Chondrocyte (in vitro differentiated cells): Measurements from ENCODE around the gene RBM20. TPM values are rescaled to one million over a fixed set of nuclear protein-coding genes. Genes with fewer than 3 reads are reported as not detected.
"Not testable (repeated sequence)": the region's sequence is repeated elsewhere in the genome, so short reads cannot be mapped to it uniquely, and the experiment has no call there.

ENCODE experiments used
- DNase-seq: peaks from one replicate; pipeline ENCODE4 v3.0.0; 2021; ENCODE audit warnings: mixed read lengths, low spot score
- H3K27ac Mint-ChIP-seq: one replicate; pipeline ENCODE4 v1.8.0; 2021; ENCODE audit warnings: mild to moderate bottlenecking, moderate library complexity, mixed read lengths; ENCODE audit not compliant: unreplicated experiment
- H3K27me3 Mint-ChIP-seq: 2 replicates; pipeline ENCODE4 v1.8.0; 2021; ENCODE audit warnings: low read depth, mixed read lengths
- H3K36me3 Mint-ChIP-seq: 2 replicates; pipeline ENCODE4 v1.8.0; 2021; ENCODE audit warnings: low read depth, mixed read lengths
- H3K4me1 Mint-ChIP-seq: 2 replicates; pipeline ENCODE4 v1.8.0; 2021; ENCODE audit warnings: low read depth, mild to moderate bottlenecking, mixed read lengths
- H3K4me3 Mint-ChIP-seq: one replicate; pipeline ENCODE4 v1.8.0; 2021; ENCODE audit warnings: mild to moderate bottlenecking, moderate library complexity, mixed read lengths; ENCODE audit not compliant: unreplicated experiment
- H3K9me3 Mint-ChIP-seq: 2 replicates; pipeline ENCODE4 v1.8.0; 2021; ENCODE audit warnings: low read depth, mixed read lengths
- total RNA-seq: library from RNA; stranded (reverse); gene quantifications from 3 replicates; pipeline ENCODE4 v1.2.1, GENCODE V29; 2021
- TF ChIP-seq, protein P1 (sequence below): fragments of 200-600 bp; sonication (generic); IDR thresholded peaks from 2 replicates; pipeline ENCODE4 v1.5.0; 2021; ENCODE audit warnings: antibody characterized with exemption, mild to moderate bottlenecking, moderate library complexity

Gene RBM20
- total RNA-seq, 1 donor from 2014 or later = 3.6 TPM

DNA sequence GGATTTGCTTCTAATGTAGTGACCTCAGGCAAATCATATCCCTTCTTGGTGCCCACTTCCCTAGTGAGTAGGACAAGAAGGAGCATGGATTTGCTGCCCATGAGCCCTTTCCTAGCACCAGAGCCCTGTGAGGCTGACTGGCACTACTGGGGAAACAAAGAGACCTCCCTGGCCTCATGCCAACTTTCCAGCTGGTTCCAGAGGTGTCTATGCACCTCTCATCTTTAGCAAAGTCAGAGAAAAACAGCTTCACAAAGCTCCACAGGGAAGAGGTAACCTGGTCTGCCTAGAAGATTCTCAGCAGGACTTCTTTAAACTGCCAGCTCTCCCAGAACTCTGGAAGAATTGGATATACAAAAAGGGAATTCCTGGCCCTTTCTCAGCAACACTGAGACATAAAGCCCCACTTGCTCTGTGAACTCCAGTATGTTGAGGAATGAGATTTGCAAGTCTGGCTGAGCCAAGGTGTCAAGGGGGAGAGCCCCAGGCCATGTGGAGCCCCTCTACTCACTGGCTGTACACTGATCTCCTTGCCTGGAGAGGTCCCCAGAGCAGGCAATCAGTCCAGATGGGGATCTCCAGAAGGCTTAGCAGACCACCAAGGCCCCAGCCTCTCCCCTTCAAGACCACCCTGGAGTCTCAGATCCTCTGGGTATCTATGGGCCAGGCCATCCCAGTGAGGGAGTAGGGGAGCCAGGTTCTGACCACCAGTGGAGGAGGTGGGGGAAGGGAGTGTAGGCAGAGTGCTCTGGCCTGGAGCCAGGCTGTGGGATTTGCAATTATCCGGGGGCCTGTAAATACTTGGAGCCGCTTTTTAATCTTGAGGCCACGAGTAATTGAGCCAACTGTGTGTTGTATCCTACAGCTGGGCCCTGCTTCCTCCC is 24.4 kb upstream of the RBM20 start:
- Mint-ChIP-seq H3K4me1 (peaks cover 8% of the 10 kb centered on the region), H3K9me3 (peaks cover 2% of the 10 kb centered on the region), H3K27ac (no peak overlapping the region), H3K36me3 (no peaks in the 10 kb centered on the region), H3K4me3 (no peak overlapping the region), H3K27me3 (peaks cover 4% of the 10 kb centered on the region)
- no peak for DNase-seq
- TF ChIP-seq, protein P1, sequence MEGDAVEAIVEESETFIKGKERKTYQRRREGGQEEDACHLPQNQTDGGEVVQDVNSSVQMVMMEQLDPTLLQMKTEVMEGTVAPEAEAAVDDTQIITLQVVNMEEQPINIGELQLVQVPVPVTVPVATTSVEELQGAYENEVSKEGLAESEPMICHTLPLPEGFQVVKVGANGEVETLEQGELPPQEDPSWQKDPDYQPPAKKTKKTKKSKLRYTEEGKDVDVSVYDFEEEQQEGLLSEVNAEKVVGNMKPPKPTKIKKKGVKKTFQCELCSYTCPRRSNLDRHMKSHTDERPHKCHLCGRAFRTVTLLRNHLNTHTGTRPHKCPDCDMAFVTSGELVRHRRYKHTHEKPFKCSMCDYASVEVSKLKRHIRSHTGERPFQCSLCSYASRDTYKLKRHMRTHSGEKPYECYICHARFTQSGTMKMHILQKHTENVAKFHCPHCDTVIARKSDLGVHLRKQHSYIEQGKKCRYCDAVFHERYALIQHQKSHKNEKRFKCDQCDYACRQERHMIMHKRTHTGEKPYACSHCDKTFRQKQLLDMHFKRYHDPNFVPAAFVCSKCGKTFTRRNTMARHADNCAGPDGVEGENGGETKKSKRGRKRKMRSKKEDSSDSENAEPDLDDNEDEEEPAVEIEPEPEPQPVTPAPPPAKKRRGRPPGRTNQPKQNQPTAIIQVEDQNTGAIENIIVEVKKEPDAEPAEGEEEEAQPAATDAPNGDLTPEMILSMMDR = no peak

DNA sequence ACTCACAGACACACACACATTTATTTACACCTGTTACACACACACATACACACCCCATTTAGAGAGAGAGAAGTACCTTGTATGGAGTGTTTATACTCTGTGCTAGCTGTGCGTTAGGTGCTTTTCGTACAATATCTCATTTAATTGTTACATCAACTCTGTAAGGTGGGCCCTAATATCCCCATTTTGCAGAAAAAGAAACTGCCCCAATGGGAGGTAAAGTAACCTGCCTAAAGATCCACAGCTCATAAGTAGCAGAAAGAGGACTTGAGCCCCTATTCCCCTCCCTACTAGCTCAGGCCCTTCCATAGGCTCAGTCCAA is 23.8 kb upstream of the RBM20 start:
- H3K4me3 Mint-ChIP-seq = no peak overlapping the region
- no peaks in the 10 kb centered on the region for H3K36me3 Mint-ChIP-seq
- H3K27ac Mint-ChIP-seq = no peak overlapping the region

DNA sequence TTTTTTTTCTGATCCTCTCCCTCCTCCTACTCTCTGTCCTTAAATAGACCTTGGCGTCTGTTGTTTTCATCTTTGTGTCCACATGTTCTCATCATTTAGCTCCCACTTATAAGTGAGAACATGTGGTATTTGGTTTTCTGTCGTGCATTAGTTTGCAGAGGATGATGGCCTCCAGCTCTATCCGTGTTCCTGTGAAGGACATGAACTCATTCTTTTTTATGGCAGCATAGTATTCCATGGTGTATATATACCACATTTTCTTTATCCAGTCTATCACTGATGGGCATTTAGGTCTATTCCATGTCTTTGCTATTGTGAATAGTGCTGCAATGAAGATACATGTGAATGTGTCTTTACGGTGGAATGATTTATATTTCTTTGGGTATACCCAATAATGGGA is 20.8 kb upstream of the RBM20 start:
- H3K4me1 Mint-ChIP-seq, H3K4me3 Mint-ChIP-seq, H3K9me3 Mint-ChIP-seq, H3K36me3 Mint-ChIP-seq, H3K27me3 Mint-ChIP-seq, H3K27ac Mint-ChIP-seq, DNase-seq: not testable (repeated sequence)

More for the DNA sequence above, 23.8 kb upstream of the RBM20 start:
- no peak for DNase-seq
- TF ChIP-seq, protein P1 = no peak
- Mint-ChIP-seq H3K27me3 (peaks cover 6% of the 10 kb centered on the region), H3K4me1 (peaks cover 2% of the 10 kb centered on the region), H3K9me3 (peaks cover 2% of the 10 kb centered on the region)

DNA sequence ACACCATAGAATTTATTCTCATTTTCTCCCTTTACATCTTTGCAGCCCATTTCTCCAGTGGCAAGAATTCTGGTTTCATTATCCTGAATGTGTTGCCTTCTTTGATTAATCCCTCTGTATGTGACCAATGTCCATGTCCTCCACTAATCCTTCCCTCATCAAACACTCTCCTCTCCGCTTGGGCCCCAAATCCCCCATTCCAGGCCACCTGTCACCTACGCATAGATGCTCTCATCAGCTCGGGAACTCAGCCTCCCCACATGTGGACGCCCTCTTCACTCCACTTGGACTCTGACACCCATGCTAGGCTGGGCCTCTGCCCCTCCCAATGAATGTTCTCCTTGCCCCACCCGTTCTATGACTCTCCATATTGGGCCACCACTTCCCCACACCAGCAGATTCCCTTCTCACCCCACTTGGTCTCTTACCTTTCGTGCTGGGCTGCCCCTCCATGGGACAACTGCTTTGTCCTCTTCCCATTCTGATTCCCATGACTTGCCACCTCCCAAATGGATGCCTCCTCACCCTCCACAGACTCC is 18.7 kb upstream of the RBM20 start:
- Mint-ChIP-seq H3K4me3 (no peak overlapping the region), H3K36me3 (no peaks in the 10 kb centered on the region), H3K27ac (no peak overlapping the region), H3K4me1 (peaks cover 14% of the 10 kb centered on the region), H3K9me3 (peaks cover 2% of the 10 kb centered on the region), H3K27me3 (peaks cover 9% of the 10 kb centered on the region)
- DNase-seq = no peak
- TF ChIP-seq, protein P1 = no peak

DNA sequence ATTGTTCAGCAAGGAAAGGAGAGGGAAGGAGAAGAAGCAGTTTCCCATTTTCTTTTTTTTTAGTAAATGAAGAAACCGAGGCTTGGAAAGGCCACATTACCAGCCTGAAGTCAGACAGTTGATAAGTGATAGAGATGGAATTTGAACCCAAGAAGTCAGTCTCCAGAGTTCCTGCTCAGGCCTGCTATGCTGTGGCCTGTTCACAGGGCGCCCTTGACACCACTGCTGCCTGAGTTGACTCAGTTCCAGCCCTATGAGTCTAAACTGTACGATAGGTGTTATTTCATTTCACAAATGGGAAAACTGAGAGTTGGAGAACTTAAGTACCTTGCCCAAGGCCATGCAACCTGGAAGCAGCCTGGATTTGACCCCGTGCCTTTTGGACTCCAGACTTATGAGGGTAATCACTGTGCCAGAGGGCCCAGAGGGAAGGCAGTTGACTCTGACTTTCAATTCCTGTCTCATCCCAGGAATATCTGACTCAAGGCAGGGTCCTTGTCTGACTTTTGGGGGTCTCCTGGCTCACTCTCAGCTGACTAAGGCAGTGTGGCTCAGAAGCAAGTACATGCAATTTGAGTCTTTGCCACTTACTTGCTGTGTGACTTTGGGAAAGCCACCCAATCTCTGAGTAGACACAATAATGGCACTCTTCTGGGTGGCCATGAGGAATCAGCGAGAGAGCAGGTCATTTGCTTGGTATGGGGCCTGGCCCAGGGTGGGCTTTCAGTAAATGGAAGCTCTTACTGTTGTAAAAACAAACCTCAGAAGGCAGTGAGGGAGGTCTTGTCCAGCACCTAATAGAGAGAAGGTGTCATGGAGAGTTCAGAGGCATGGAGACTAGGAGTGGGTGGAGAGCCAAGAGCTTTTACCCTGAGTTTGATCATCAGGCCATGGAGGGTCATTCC is 17.9 kb upstream of the RBM20 start:
- Mint-ChIP-seq H3K36me3 (no peaks in the 10 kb centered on the region), H3K27me3 (peaks cover 9% of the 10 kb centered on the region), H3K4me3 (no peak overlapping the region), H3K27ac (no peak overlapping the region), H3K4me1 (peaks cover 14% of the 10 kb centered on the region), H3K9me3 (peaks cover 2% of the 10 kb centered on the region)
- no peak for DNase-seq
- TF ChIP-seq, protein P1 = no peak
